ENCODE measurements around the gene RAB11FIP4.

The RAB11FIP4 gene

GRCh38 chr17:31529841-31530251 is 138.4 kb downstream of the RAB11FIP4 start:
- no peak for DNase-seq

GRCh38 chr17:31530391-31530985 is 139.0 kb downstream of the RAB11FIP4 start:
- DNase-seq, result no peak

GRCh38 chr17:31531336-31531980 is 140.0 kb downstream of the RAB11FIP4 start:
- no peak for DNase-seq

GRCh38 chr17:31532081-31532480 is 140.6 kb downstream of the RAB11FIP4 start:
- DNase-seq, result no peak

- no peak for DNase-seq
Measured at GRCh38 chr17:31532526-31532925, 141.1 kb downstream of the RAB11FIP4 start.

GRCh38 chr17:31533546-31534155 is 142.2 kb downstream of the RAB11FIP4 start:
- DNase-seq, result no peak

- no peak for DNase-seq
Measured at GRCh38 chr17:31534223-31534888, 142.9 kb downstream of the RAB11FIP4 start.

- DNase-seq, result no peak
Measured at GRCh38 chr17:31535581-31535981, 144.1 kb downstream of the RAB11FIP4 start.

- no peak for DNase-seq
Measured at GRCh38 chr17:31536451-31536850, 145.0 kb downstream of the RAB11FIP4 start.

GRCh38 chr17:31537565-31538011 is 146.1 kb downstream of the RAB11FIP4 start:
- no peak for DNase-seq

GRCh38 chr17:31538080-31538762 is 146.7 kb downstream of the RAB11FIP4 start:
- no peak for DNase-seq

- no peak for DNase-seq
Measured at GRCh38 chr17:31540602-31541307, 149.3 kb downstream of the RAB11FIP4 start.

GRCh38 chr17:31541559-31541958 is 150.1 kb downstream of the RAB11FIP4 start:
- DNase-seq, result no peak

- no peak for DNase-seq
Measured at GRCh38 chr17:31544186-31544585, 152.7 kb downstream of the RAB11FIP4 start.

- no peak for DNase-seq
Measured at GRCh38 chr17:31546650-31547049, 155.2 kb downstream of the RAB11FIP4 start.

- DNase-seq, result no peak
Measured at GRCh38 chr17:31548709-31549108, 157.2 kb downstream of the RAB11FIP4 start.

- peak; percentile 45 for DNase-seq
Measured at GRCh38 chr17:31549121-31549524, 157.6 kb downstream of the RAB11FIP4 start.

GRCh38 chr17:31549525-31550388 is 158.3 kb downstream of the RAB11FIP4 start:
- peak; percentile 97 for DNase-seq

- DNase-seq, result no peak
Measured at GRCh38 chr17:31550389-31551056, 159.0 kb downstream of the RAB11FIP4 start.

GRCh38 chr17:31552568-31552967 is 161.1 kb downstream of the RAB11FIP4 start:
- DNase-seq, result no peak

GRCh38 chr17:31553506-31553905 is 162.0 kb downstream of the RAB11FIP4 start:
- DNase-seq, result no peak

Measured in activated CD4-positive, alpha-beta T cell treated with anti-CD3 and anti-CD28 coated beads, Interleukin-2, Interleukin-6, amounts not matched to agents 100 ng/mL and 50 ng/mL, durations not matched to agents 16 hours and 8 hours (primary cell).